ENCODE results near the gene FOXL3. TPM values are rescaled to one million over a fixed set of nuclear protein-coding genes. Genes with fewer than 3 reads are reported as not detected.
"Not testable (repeated sequence)": the region's sequence is repeated elsewhere in the genome, so short reads cannot be mapped to it uniquely, and the experiment has no call there.

The FOXL3 gene
- total RNA-seq, 1 donor: not detected

- TF ChIP-seq CTCF (IDR thresholded peaks at IDR 0.05; ENCODE audit: insufficient read depth, low read depth, low read length): no peak
- H3K4me3 ChIP-seq (ENCODE audit: low read depth, low read length): no peak overlapping the region
- no peak for DNase-seq (ENCODE audit: low read depth)
Observed at GRCh38 chr7:335358-336148, 45.6 kb downstream of the FOXL3 start.

- not testable (repeated sequence) for H3K4me3 ChIP-seq (ENCODE audit: low read depth, low read length); DNase-seq (ENCODE audit: low read depth)
Observed at GRCh38 chr7:336149-336533, 46.2 kb downstream of the FOXL3 start.

DNA sequence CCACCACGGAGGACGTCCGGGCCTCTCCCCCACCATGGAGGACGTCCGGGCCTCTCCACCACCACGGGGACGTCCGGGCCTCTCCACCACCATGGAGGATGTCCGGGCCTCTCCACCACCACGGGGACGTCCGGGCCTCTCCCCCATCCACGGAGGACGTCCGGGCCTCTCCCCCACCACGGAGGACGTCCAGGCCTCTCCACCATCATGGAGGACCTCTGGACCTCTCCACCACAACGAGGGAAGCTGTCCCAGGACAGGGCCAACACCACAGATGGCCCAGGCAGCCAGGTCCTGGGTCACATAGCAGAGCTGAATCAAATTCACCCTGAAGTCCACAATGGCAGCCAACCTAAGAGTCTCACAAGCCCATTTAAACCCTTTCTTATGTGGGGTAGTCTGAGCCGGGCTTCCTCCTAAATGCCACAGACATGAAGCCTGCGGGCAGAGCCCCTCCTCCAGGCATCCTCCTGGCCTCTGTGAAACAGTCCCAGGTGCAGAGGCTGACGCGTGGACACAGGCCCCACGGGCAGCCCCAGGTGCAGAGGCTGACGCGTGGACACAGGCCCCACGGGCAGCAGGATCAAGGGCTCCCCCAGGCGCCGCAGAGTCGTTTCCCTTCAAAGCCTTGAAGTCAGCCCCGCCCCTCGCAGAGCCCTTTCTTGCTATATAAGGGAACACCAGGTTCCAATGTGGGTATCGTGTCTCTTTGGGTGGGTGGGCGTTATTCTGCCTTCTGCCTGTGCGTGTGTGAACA is 47.0 kb downstream of the FOXL3 start:
- no peak for TF ChIP-seq CTCF (IDR thresholded peaks at IDR 0.05; ENCODE audit: insufficient read depth, low read depth, low read length)
- no peak for DNase-seq (ENCODE audit: low read depth)
- no peak overlapping the region for H3K4me3 ChIP-seq (ENCODE audit: low read depth, low read length)

DNA sequence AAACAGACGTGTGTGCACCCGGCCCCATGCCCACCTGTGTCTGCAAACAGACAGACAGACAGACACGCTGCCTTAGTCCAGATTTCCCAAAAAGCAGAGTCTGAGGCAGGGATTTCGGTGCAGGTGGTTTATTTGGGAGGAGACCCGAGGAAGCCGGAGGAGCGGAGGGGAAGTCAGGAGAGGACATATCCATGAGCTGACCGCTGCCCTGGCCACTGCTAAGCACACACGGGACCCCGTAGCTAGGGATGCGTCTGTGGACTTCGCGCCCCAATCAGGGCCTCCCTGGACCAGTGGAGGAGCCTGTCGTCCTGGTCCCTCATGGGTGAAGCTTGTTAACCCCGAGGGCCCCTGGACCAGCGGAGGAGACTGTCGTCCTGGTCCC is 47.6 kb downstream of the FOXL3 start:
- H3K4me3 ChIP-seq (ENCODE audit: low read depth, low read length): no peak overlapping the region
- no peak for TF ChIP-seq CTCF (IDR thresholded peaks at IDR 0.05; ENCODE audit: insufficient read depth, low read depth, low read length)
- no peak for DNase-seq (ENCODE audit: low read depth)

- no peak for TF ChIP-seq CTCF (IDR thresholded peaks at IDR 0.05; ENCODE audit: insufficient read depth, low read depth, low read length)
- H3K4me3 ChIP-seq (ENCODE audit: low read depth, low read length): no peak overlapping the region
- no peak for DNase-seq (ENCODE audit: low read depth)
Observed at GRCh38 chr7:338295-339061, 48.5 kb downstream of the FOXL3 start.

DNA sequence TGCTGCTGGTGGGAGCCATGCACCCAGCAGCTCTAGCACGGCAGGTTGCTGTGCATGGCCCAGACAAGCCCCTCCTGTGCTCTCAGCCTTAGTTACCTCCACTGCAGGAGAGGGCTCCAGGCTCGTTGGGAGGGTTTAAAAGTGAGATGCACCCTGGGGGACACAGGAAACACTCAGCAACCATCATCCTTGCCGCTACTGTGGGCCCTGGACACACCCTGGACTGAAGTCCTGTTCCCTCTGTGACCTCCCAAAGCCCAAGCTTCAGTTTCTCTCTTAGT is 49.0 kb downstream of the FOXL3 start:
- no peak overlapping the region for H3K4me3 ChIP-seq (ENCODE audit: low read depth, low read length)
- TF ChIP-seq CTCF (IDR thresholded peaks at IDR 0.05; ENCODE audit: insufficient read depth, low read depth, low read length): no peak
- no peak for DNase-seq (ENCODE audit: low read depth)

DNA sequence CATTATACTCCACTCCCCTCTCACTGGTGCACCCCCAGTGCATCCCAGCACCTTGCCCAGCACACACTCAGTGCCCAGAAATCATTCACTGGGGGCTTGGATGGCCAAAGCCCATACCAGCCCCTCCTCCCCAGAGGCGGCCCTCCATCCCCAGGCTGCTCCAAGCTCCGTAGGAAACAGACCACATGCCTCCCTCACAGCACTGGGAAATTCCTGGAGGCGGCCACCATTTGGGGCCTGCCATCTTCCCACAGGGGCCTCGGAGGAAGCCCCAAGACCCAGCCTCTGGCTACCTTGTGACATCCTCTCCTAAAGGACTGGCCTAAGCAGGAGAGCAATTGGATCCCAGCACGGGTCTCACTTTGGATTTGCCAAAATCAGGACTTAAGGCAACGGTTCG is 49.7 kb downstream of the FOXL3 start:
- TF ChIP-seq CTCF (IDR thresholded peaks at IDR 0.05; ENCODE audit: insufficient read depth, low read depth, low read length): no peak
- no peak for DNase-seq (ENCODE audit: low read depth)
- no peak overlapping the region for H3K4me3 ChIP-seq (ENCODE audit: low read depth, low read length)

All from fibroblast of villous mesenchyme (primary cell).